ENCODE measurements around the gene CIDEB. TPM values are rescaled to one million over a fixed set of nuclear protein-coding genes. Genes with fewer than 3 reads are reported as not detected.

CIDEB gene
- total RNA-seq, 1 donor from 2014 or later, result 18.8 TPM

- H3K27me3 ChIP-seq, result no peaks in the 10 kb centered on the region
- H3K4me1 ChIP-seq, result peaks cover 32% of the 10 kb centered on the region
- H3K4me3 ChIP-seq, result no peak overlapping the region
- TF ChIP-seq CTCF (IDR thresholded peaks at IDR 0.05), result peak; percentile 72
- intact Hi-C loops (cut with DNase I), result no loop called here
- DNase-seq (no peak), ATAC-seq (peak; percentile 77)
- peak overlapping the region; percentile 42 for H3K27ac ChIP-seq
- no peaks in the 10 kb centered on the region for H3K9me3 ChIP-seq
- peaks cover 41% of the 10 kb centered on the region for H3K36me3 ChIP-seq
Measured at GRCh38 chr14:24296341-24297157, 11.2 kb downstream of the CIDEB start.

GRCh38 chr14:24293525-24293924, 14.3 kb downstream of the CIDEB start:
- Histone ChIP-seq H3K4me3 (no peak overlapping the region), H3K27me3 (no peaks in the 10 kb centered on the region), H3K9me3 (no peaks in the 10 kb centered on the region), H3K36me3 (peaks cover 66% of the 10 kb centered on the region), H3K4me1 (peaks cover 17% of the 10 kb centered on the region), H3K27ac (no peak overlapping the region)
- intact Hi-C loops (cut with DNase I), result no loop called here
- no peak for DNase-seq
- no peak for TF ChIP-seq CTCF (IDR thresholded peaks at IDR 0.05)
- no peak for ATAC-seq

- Histone ChIP-seq H3K36me3 (peaks cover 66% of the 10 kb centered on the region), H3K27ac (no peak overlapping the region), H3K27me3 (no peaks in the 10 kb centered on the region), H3K9me3 (no peaks in the 10 kb centered on the region), H3K4me1 (peaks cover 9% of the 10 kb centered on the region), H3K4me3 (no peak overlapping the region)
- TF ChIP-seq CTCF (IDR thresholded peaks at IDR 0.05), result no peak
- intact Hi-C loops (cut with DNase I), result no loop called here
- ATAC-seq (no peak), DNase-seq (no peak)
Measured at GRCh38 chr14:24292118-24292807, 15.5 kb downstream of the CIDEB start.

GRCh38 chr14:24291446-24292117, 16.2 kb downstream of the CIDEB start:
- Histone ChIP-seq H3K27me3 (no peaks in the 10 kb centered on the region), H3K27ac (no peak overlapping the region), H3K36me3 (peaks cover 66% of the 10 kb centered on the region), H3K4me1 (peaks cover 2% of the 10 kb centered on the region), H3K4me3 (no peak overlapping the region), H3K9me3 (no peaks in the 10 kb centered on the region)
- ATAC-seq (no peak), DNase-seq (no peak)
- intact Hi-C loops (cut with DNase I), result no loop called here
- TF ChIP-seq CTCF (IDR thresholded peaks at IDR 0.05), result no peak

- Histone ChIP-seq H3K36me3 (peaks cover 60% of the 10 kb centered on the region), H3K9me3 (no peaks in the 10 kb centered on the region), H3K27ac (no peak overlapping the region), H3K4me3 (no peak overlapping the region), H3K27me3 (no peaks in the 10 kb centered on the region), H3K4me1 (no peaks in the 10 kb centered on the region)
- intact Hi-C loops (cut with DNase I), result no loop called here
- no peak for TF ChIP-seq CTCF (IDR thresholded peaks at IDR 0.05)
- no peak for ATAC-seq
- DNase-seq, result no peak
Measured at GRCh38 chr14:24290746-24291145, 17.0 kb downstream of the CIDEB start.
